HG03439 (cell line): ENCODE measurements around the gene EYA2.
"Not testable (repeated sequence)": the region's sequence is repeated elsewhere in the genome, so short reads cannot be mapped to it uniquely, and the experiment has no call there.

ENCODE experiments used
- ATAC-seq: cut with Tn5 transposase; IDR thresholded peaks from one replicate; pipeline ENCODE4 v1.9.1; 2021; ENCODE audit warnings: mild to moderate bottlenecking, moderate library complexity; ENCODE audit not compliant: unreplicated experiment

EYA2 gene

GRCh38 chr20:46894971-46895905 is 595 bp downstream of the EYA2 start:
- ATAC-seq = no peak

DNA sequence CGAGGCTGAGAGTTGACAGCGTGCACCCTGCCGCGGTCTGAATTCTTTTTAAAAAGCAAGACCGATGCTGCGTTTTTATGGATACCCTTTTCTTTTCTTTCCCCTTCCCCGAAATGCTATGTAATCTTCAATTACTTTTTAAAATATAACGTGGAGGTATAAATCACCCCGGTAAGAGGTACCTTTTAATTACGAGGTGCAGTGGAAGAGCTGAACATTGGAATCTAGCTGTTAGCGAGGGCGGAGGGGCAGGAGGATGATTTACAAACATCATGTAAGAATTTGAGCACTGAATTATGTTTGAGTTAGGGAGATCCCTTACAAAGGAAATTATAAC is 1.2 kb downstream of the EYA2 start:
- ATAC-seq = no peak

- no peak for ATAC-seq
Observed at GRCh38 chr20:46897328-46897880, 2.8 kb downstream of the EYA2 start.

- ATAC-seq = no peak
Observed at GRCh38 chr20:46898423-46898822, 3.8 kb downstream of the EYA2 start.

DNA sequence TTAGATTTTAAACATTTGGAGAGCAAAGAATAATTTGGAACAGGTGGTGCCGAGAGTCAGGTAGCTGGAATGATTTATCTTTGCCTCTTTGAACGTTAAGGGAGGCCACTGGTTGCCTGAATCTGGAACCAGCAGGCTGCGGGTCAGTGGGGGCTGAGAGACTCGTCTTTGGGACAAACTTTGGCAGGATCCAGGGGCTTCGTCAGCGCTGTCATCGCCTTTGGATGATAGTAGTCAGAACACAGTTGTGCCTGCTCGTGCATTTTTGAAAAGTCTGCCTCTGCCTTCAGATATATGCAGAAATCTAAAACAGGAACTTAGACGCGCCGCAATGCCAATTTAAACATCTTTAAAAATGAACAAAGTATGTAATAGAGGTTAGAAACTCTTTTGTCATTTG is 5.0 kb downstream of the EYA2 start:
- no peak for ATAC-seq

GRCh38 chr20:46900086-46900485 is 5.4 kb downstream of the EYA2 start:
- ATAC-seq = no peak

GRCh38 chr20:46900826-46901225 is 6.2 kb downstream of the EYA2 start:
- no peak for ATAC-seq

DNA sequence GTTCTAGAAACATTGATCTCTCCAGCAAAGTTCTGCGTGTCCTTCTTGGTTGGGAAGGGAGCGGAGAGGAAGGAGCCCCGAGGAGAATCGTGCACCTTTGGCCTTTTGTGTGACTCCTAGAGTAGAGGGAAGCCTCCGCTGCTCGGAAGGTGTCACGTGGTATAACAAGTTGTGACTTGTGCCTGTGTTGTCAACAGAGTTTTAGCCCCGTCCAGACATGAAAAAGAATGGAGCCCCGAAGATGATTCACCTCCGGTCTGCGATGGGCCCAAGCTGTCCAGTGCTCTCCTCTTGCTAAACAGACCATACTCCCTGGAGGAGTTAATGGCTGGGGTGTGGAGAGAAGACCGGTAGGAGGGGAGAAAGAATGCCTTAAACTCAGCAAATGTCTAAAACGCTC is 7.0 kb downstream of the EYA2 start:
- ATAC-seq = no peak

GRCh38 chr20:46903256-46903655 is 8.6 kb downstream of the EYA2 start:
- ATAC-seq = no peak

DNA sequence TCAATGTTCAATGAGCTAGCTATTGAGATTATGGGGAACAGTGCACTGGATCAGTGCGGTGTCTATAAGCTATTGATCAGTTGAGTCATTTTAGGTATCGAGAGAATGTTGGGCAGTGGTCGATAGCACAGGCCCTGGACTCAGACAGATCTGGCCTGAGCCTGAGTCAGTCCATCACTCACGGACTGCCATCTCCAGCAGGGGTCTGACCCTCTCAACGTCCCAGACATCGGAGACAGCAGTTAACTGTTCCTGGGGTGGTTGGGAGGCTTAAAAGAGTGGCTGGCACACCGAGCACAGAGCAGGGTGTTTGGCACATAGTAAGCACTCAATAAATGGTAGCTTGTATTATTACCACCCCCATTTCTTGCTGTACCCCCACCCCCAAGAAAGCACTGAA is 9.3 kb downstream of the EYA2 start:
- no peak for ATAC-seq

GRCh38 chr20:46905364-46906125 is 10.9 kb downstream of the EYA2 start:
- ATAC-seq = no peak

- no peak for ATAC-seq
Observed at GRCh38 chr20:46913329-46914044, 18.8 kb downstream of the EYA2 start.

DNA sequence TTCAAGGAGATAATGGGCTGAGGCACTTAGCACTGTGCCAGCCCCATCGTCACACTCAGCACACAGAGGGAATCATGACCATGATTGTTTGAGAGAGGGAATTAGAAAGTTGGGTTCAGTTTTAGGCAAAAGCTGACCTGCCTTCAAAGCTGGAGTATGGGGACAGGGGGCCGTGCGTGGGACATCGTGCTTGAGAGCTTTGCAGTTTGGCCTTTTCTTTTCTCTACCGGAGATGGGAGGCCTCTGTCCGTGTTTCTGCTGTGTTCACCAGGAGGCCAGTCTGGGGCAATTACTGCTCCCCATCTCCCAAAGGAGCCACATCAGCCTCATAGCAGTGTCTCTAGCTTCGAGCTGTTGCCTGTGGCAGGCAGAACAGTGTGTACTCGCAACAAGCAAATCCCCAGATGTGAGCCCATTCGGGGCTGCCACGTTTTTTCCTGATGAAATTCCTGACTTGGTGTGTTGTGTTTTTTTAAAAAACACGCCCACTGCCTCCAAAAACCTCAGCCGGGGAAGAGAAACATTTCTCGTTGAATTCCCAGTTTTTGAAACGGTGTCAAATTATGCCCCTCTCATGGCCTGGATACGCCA is 20.2 kb downstream of the EYA2 start:
- no peak for ATAC-seq

DNA sequence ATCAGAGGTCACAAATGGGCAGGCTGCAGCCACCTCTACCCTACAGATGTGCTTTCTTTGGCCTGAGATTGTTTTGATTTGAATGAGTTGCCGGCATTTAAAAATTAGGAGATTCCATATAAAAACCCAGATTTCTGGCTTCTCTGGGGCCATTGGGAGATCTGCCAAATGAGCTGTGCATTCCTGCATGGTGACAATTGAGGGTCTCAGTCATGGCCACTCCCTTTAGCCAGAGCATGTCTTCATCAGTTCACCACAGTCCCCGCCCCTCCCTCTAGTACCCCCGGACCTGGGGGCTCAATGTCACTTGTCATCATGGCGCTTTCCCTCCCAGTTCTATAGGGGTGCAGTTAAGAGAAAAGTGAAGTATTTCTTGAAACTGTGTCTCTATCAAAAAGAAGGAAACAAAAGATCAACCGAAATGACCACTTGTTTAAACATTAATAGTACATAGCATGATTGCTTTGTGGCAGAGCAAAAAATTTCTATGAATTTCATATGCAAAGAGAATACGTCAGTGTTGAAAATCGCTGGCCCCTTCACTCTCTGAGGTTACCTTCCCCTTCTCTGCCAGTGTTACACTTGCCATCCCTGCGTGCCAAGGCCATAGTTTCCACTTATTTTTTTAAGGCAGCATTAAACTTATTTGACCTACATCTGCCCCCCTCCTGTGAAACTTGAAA is 21.1 kb downstream of the EYA2 start:
- ATAC-seq = no peak

GRCh38 chr20:46916258-46916603 is 21.6 kb downstream of the EYA2 start:
- no peak for ATAC-seq

DNA sequence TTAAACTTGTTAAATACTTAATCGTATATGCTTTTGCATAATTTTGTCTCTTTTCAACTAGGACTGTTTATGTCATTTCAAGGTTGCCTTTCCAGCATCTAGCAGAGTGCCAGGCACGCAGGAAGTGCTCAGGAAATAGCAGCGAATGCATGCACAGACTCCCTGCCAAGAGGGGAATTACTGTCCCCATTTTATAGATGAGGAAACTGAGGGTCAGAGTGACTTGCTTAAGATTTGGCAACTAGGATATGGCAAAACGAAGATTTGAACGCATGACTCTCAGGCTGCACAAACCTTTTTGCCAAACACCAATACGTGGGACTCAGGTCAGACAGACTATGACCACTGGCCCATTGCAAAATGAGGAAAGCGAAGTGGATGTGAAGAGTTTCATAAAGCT is 22.5 kb downstream of the EYA2 start:
- no peak for ATAC-seq

DNA sequence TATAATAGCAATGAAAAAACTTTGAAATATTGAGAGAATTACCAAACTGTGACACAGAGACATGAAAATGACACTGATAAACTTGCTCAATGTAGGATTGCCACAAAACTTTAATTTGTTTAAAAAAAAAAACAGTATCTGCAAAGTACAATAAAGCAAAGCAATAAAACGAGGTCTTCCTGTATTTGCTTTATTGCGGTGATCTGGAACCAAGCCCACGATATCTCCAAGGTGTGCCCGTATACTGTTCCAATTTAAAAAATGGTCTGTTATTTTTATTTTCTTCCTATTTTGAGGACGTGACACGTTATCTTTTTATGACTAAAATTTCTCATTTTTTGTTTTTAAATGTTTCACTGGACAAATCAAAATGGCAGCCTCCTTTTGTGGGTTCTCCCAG is 25.5 kb downstream of the EYA2 start:
- no peak for ATAC-seq

- ATAC-seq = not testable (repeated sequence)
Observed at GRCh38 chr20:46922841-46923240, 28.2 kb downstream of the EYA2 start.

- ATAC-seq = no peak
Observed at GRCh38 chr20:46923550-46923949, 28.9 kb downstream of the EYA2 start.

DNA sequence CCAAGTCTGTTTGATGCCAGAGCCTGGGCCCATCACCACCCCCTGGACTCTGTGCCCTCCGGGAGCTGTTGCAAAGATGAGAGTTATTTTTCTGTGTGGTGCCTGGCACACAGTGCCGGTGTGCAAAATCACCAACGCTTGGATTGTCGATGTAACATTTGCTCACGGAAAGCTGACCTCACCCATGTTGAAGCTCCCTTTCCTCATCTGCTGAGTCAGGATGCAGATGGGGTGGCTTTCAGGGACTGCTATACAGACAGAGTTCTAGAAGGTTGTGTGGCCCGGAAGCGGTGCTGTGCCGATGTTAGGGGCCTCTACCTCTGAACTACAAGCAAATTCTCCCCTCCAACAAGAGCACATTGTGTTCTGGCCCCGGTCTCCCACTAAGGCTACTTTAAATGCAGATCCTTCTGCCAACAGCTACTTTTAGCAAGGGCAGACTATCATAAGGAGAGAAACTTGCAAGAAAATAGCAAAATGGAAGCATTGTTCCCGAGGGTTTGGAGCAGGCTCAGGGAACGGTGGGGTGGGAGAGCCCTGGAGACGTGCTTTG is 34.0 kb downstream of the EYA2 start:
- ATAC-seq = no peak
